Umbilical cord (tissue), 2 donors: ENCODE measurements around the gene FGF8. TPM values are rescaled to one million over a fixed set of nuclear protein-coding genes. Genes with fewer than 3 reads are reported as not detected.

Experiments
- DNase-seq: peaks from one replicate; pipeline ENCODE4 v3.0.0-alpha.2; 2015; ENCODE audit warnings: low spot score
- total RNA-seq: library from RNA; depleted of rRNA; stranded (reverse); fragments of >200 nt; gene quantifications from one replicate; pipeline ENCODE4 v1.2.3, GENCODE V29; 2014; ENCODE audit warnings: low replicate concordance; ENCODE audit not compliant: insufficient read depth

Gene FGF8
- total RNA-seq, 1 donor from 2014 or later, result 3.4 TPM

DNA sequence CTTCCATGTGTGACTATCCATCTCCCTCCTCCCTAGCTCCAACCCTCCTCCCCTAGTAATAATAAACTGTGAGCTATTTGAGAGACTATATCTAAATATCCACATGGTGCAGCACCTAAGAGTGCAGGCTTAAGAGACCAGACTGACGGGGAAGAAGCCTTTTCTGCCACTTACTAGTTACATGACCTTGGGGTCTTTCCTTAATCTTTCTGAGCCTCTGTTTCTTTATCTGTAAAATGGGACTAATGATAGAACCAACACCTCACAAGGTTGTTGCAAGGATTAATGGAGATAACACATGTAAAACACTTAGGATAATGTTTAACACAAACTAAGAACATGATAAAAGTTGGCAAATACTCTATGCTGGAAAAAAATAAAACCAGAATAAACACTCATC lies 43.8 kb downstream of the FGF8 start:
- no peak for DNase-seq

- DNase-seq, result no peak
These were observed 49.9 kb downstream of the FGF8 start for GRCh38 chr10:101726115-101726387.

- no peak for DNase-seq
These were observed 50.4 kb downstream of the FGF8 start for GRCh38 chr10:101725296-101726114.

- no peak for DNase-seq
These were observed 51.5 kb downstream of the FGF8 start for GRCh38 chr10:101724446-101724845.

GRCh38 chr10:101723176-101723575 lies 52.7 kb downstream of the FGF8 start:
- DNase-seq, result no peak

GRCh38 chr10:101721806-101722205 lies 54.1 kb downstream of the FGF8 start:
- DNase-seq, result no peak

GRCh38 chr10:101720606-101721230 lies 55.2 kb downstream of the FGF8 start:
- no peak for DNase-seq

Other genes starting within 250 kb of the FGF8 start
- 6.5 TPM for gene POLL, start 187.9 kb downstream of the FGF8 start, total RNA-seq
- gene DPCD, start 187.8 kb downstream of the FGF8 start, total RNA-seq, result 16.1 TPM
- gene FBXW4, start 80.9 kb downstream of the FGF8 start, total RNA-seq, result 81.1 TPM
- gene NPM3, start 7.3 kb upstream of the FGF8 start, total RNA-seq, result 38.0 TPM
- gene OGA, start 42.3 kb upstream of the FGF8 start, total RNA-seq, result 186 TPM
- not detected for gene KCNIP2, start 67.7 kb upstream of the FGF8 start, total RNA-seq